ENCODE measurements around the gene ABHD6.
"Not testable (repeated sequence)": the region's sequence is repeated elsewhere in the genome, so short reads cannot be mapped to it uniquely, and the experiment has no call there.

The ABHD6 gene, protein sequence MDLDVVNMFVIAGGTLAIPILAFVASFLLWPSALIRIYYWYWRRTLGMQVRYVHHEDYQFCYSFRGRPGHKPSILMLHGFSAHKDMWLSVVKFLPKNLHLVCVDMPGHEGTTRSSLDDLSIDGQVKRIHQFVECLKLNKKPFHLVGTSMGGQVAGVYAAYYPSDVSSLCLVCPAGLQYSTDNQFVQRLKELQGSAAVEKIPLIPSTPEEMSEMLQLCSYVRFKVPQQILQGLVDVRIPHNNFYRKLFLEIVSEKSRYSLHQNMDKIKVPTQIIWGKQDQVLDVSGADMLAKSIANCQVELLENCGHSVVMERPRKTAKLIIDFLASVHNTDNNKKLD
- 3.0 reads per million, percentile 10 among the genes with 10 or more reads in this experiment for total RNA-seq

DNA sequence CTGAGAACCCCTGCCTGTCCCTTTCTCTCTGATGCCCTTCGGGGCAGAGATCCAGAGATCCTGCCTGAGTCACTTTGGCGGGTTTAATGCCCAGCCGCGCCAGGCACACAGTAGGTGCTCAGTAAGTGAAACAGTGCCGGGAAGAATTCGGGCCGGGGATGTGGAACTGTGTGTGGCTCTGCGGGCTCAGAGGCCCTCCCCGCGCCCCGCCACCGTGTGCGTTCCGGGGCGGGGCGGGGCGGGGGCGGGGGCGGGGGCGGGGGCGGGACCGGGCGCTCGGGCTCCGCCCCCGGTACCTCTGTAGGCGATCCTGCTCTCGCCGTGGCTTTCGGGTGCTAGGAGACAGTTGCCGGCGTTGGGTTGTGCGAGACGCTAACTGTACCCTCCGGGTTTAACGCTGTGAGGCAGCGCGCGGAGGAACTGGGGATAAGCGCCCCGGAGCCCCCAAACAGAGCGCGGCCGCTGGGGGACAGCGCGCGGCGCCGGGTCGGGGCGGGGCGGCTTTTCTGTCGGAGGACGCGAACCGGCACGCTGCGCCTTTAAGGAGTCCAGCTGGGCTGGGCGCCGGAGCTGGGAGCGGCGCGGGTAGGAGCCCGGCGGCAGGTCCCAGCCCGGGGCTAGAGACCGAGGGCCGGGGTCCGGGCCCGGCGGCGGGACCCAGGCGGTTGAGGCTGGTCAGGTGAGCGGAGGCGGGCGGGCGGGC lies at the start of gene ABHD6:
Gene ABHD6 (plus strand): TSS at position 555 of the 703 bp plus-strand sequence. CDS start 18,795 bp downstream, outside the sequence.
- DNase-seq = peak; percentile 74

DNA sequence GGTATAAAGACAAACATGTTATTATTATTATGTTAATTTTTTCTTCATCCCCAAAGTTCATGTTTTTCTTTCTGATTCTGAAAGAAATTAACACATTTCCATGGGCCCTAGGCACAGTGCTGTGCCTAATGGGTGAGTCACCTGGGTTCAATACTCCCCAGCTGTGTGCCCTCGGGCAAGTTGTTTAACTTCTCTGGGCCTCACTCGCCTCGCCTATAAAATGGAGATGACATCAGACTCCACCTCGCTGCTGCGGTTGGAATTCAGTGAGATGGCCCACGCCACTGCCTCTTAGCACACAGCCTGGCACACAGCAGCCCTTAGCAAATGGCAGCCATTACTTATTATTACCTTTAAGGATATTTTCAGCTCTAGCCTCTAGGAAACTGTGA lies 49.4 kb upstream of the ABHD6 start:
- no peak for DNase-seq

DNA sequence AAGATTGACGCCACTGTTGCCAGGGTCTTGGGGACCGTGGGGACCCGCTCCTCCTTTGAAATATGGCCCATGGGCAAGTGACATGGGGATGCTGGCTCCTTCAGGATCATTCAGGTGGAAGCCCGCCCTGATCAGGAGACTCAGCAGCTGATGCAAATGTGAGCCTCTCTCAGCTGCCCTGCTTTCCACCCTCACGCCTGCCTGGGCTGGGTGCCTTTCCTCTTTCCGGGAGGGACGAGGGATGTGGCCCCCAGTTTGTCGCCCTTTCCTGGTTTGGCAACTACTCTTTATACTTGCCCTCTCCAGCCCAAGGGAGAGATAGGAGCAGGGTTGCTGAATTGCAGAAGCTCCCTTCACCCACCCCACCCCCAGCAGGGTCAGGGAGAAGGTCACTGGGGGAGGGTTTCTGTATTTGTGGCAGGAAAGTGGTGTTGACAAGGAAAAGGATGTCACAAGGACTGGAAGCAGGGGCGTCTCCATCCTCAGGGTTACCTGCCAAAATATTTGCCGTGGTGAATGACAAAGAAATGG lies 48.6 kb upstream of the ABHD6 start:
- no peak for DNase-seq

DNA sequence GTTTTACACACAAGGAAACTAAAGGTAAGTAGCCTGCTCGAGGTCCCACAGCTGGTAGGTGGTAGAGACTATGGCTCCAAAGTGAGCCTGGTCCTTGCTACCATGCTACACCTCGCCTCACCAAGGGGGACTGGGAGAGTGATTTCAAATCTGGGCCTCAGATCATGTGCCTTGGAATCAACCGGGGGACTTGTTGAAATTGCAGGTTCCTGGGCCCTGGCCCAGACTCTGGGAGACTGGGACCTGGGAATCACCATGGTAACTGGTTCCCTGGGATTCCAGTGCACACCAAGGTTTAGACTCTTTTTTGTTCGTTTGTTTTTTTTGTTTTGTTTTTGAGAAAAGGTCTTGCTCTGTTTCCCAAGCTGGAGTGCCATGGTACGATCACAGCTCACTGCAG lies 47.9 kb upstream of the ABHD6 start:
- no peak for DNase-seq

DNA sequence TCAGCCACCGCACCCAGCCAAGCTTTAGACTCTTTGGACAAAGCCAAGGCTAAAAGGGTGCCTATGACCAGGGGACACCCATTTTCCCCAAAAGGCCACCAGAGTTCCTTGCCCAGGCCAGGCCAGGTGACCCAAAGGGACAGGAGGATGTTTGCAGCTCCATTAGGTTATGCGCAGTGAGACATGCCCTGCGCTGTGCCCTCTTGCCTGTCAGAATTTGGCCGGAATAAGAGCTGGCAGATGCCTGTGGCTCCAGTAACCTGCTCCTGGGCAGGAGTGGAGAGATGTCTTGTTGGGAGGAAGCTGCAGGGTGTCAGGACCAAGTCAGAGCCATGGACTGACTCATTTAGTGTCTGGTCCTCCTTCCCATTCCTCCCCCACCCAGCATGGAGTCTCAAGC lies 47.3 kb upstream of the ABHD6 start:
- DNase-seq = no peak

DNA sequence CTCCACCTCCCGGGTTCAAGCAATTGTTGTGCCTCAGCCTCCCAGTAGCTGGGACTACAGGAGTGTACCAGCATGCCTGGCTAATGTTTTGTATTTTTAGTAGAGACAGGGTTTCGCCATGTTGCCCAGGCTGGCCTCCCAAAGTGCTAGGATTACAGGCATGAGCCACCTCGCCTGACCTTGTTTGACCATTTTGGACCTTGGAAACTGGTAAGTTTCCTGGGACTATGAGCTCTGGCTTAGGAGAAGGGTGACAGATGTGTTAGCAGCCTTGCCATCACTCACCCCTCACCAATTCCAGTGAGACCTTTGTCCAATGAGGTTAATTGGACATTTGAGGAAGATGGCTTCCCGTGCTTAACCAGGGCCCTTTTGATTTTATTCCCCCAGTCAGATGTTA lies 46.7 kb upstream of the ABHD6 start:
- no peak for DNase-seq

DNA sequence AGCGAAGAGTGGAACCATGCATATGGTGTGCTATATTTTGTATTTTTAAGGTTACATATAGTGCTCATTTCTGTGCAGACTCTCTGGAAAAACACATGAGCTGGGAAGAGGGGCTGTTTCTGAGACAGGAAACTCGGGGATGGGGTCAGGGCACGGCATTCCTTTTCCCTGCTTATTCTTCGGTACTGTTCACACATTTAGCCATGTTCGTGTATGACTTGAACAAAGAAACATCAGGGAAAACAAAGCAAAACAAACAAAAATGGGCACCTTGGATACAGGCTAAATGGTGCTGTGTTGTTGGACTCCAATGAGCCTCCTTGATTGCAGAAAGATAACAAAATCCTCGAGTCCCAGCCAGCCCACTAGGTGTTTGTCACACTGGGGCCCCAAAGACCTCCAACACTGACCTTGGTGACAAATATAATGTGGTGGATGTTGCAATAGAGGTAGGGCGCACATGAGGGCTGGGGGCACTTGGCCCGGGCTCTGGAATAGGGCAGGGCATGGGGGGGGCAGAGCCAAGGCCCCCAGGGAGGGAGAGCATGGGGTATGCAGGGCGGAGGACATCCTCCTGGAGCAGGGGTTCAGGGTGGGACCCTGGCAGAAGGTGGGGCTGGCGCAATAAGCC lies 46.1 kb upstream of the ABHD6 start:
- no peak for DNase-seq

DNA sequence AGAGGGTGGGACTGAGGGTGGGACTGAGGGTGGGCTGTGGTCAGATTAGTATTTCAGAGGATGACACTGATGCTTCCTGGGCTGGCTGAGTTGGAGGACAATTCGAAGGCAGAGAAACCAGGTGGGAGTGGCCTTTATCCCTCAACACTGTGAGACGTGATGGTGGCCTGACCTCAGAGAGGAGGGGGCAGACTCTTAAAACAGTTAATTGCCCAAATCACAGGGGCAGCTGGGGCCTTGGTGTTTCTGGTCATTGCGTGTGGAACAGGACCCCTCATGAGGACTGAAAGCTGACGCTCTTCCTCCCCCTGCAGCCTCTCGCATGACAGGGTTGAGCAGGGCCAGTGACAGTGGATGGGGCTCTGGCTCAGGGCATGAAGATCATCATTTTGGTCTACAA lies 45.5 kb upstream of the ABHD6 start:
- no peak for DNase-seq

DNA sequence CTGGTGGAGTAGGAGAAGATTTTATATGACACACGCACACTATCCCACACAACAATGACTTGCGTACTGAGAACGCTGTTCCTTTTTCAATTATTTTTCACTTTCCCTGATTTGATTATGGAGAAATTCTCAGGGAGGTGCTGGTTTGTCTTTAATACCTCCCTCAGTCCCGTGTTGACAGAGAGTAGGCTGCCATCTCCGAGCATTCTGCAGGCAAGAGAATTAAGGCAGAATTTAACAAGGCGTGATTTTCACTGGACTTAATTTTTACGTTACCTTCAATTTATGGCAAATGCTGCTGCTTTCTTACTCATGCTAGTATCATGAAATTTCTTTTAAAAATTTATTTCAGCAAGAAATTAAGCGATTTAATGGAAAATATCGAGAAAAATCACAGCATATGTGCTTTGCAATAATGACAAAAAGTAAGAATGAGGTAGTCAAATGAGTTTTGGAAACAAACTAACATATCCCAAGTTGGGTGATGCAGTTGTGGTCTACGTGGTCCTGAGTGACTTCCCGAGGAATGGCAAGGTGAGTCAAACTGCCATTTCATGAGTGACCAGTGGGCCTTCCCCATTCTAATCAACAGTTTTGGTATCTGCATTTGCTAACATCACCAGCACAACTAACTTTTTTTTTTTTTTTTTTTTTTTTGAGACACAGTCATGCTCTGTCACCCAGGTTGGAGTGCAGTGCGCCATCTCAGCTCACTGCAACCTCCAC lies 43.7 kb upstream of the ABHD6 start:
- no peak for DNase-seq

DNA sequence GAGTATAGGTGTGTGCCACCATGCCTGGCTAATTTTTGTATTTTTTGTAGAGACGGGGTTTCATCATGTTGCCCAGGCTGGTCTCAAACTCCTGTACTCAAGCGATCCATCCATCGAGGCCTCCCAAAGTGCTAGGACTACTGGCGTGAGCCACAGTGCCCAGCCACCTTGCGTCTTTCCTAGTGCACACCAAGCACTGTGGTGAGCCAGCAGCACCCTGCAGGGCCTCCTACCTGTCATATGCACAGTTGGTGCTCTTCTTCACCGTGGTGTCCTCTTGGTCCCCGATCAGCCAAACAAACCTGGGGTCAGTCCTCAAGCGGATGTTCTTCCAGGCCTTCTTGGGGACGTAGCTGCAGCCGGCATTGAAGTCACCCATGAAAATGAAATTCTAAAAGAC lies 40.0 kb upstream of the ABHD6 start:
- DNase-seq = no peak

DNA sequence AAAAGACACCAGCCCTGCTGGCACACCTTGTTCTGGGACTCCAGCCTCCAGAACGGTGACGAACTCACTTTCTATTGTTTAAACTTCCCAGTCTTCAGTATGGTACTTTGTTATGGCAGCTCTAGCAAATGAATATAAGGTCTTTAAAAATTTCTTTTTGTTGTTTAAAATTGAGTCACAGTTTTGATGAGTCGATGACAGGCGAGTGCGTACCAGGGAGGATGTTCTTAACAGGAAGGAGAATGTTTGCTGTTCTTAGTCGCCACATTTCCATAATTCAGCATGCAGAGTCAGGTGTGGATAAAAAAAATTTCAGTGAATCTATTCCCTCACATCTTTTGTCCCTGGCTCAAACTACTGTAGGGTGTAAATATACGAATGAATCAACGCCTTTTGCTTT lies 39.2 kb upstream of the ABHD6 start:
- DNase-seq = no peak

DNA sequence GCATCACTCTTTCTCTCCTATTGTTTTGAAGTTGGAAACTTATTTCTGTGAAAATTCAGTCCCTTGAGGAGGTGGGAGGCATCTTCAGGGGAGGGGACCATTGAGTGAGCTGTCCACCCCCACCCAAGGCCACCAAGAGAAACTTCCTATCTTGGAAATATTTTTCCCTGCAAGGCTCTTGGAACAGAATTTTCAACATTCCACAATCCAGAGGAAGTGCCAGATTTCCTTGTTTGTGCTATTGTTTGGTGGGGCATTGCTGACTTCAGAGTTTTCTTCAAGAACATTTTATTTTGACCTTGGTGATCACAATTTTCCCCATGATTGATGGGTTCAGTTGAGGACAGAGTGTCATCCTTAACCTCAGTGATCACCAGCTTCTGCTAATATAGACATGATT lies 38.8 kb upstream of the ABHD6 start:
- DNase-seq = no peak

DNA sequence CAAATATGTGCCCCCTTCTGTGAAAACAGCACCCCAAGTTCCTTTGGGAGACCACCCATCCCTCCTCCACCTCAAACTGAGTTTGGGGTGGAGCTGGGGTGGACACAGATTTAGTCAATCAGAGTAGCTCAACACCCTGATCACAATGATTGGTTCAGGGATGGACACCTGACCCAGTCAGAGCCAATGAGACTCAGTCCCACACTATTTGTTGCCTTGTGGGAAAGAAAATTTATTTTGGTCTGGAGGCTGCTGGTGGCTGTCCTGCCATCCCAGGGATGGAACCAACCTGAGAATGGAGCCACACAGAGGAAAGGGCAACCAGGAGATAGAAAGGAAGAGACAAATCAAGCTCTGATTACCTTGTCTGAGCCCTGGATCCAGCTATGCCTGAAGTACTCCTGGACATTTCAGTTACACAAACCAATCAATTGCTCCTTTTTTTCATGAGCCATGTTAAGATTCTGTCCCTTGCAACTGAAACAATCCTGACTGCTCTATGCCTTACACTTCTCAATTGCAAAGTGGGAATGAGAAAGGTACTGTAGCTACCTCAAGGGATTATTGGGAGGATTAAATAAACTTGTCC lies 37.4 kb upstream of the ABHD6 start:
- DNase-seq = no peak

DNA sequence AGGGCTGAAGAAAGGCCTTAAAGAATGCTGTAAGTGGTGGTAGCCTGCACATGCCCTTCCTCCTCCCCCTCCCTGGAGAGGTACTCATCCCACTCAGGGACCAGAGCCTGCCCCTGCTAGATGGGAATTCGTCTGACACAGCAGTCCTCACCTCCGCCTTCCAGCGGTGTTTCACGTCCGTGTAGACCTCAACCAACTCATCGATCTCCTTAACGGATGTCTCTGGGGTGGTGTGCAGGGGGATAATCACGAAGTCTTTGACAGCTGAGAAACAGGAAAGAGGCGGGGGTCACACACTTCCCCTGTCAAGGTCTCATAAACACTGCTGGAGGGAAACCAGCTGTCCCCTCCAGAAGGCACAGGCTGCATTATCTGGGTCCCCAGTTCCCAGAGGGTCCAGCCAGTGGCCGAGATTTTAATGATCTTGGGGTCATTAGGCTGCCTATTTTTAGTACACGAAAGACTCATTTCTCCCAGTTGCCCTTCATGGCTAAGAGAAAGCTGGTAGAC lies 36.7 kb upstream of the ABHD6 start:
- no peak for DNase-seq

DNA sequence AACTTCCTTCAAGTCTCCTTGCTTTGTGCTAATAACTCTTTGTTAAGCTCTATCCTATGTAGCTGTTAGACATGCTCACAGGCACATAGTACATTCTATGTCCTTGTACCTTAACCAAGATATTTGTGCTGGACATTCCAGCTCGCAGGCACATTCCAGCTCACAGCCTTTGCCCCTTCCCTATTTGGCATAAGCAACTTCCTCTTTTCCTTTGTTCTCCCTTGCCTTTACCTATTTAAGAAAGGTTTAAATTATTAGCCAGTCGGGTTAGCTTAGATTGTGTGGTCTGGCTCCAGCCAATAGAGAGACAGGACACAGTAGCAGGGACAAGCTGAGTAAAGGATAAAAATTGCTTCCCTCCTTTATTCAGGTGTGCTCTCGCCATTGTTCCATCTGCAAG lies 36.1 kb upstream of the ABHD6 start:
- not testable (repeated sequence) for DNase-seq

DNA sequence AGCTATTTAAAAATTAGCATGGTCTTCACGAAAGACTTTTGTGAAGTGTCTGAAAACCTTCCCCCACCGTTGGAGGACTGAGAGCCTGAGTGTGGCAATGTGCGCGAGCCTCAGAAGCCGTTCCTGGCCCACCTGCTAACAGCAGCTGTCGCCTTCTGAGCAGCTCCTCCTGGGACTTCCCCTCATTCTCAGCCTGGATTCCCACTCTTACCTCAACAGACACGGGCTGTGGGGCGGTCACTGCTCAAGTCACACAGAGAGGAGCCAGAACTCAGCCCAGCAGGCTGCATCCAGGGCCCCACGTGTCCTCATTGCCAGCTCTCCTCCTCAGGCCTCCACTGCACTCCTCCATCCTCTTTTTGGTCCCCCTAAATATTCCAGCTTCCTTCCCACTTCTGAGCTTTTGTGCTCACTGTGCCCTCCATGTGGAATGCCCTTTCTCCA lies 34.7 kb upstream of the ABHD6 start:
- no peak for DNase-seq

DNA sequence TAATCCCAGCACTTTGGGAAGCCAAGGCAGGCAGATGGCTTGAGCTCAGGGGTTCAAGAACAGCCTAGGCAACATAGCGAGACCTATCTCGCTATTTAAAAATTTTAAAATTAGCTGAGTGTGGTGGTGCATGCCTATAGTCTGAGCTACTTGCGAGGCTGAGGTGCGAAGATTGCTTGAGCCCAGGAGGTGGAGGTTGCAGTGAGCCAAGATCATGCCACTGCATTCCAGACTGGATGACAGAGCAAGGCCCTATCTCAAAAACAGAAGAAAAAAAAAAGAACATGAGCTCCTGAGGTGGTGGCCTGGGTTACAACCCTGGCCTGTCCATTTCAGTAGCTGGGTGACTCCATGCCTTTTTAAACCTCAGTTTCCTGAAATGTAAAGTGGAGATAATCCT lies 34.1 kb upstream of the ABHD6 start:
- DNase-seq = no peak

DNA sequence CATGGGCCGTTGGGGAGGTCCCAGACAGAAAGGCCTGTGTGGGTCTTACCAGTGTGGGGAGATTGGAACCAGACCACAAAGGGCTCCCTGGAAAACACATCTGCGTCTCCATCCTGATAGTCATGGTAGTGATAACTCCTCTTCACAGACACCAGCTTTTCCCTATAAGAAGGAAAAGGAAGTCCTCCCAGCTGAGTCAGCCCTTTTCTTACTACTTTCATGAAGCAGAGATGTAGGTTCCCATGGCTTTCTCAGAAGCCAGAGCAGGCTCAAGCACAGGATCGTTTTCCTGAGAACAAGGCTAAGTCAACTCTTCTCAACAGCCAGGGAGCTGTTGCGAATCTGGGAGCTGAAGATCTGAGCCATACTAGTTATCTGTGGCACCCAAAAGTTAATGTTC lies 32.9 kb upstream of the ABHD6 start:
- no peak for DNase-seq

DNA sequence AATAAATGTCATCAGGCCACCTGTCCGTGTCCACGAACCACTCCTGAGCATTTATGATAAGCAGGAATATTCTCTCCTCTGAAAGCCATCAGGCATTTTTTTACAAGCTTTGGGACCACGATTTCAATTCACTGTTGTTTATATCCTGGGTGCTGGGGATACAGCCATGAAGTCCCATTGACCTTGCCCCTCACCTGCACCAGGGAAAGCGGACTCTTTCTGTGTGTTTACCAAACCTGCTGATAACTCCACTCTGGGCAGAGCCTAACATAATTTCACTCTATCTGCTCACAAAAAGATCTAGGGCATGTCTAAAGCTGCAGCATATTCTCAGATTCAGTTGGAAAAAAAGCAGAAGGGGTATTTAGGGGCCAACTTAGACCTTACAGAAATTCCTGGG lies 31.6 kb upstream of the ABHD6 start:
- no peak for DNase-seq

DNA sequence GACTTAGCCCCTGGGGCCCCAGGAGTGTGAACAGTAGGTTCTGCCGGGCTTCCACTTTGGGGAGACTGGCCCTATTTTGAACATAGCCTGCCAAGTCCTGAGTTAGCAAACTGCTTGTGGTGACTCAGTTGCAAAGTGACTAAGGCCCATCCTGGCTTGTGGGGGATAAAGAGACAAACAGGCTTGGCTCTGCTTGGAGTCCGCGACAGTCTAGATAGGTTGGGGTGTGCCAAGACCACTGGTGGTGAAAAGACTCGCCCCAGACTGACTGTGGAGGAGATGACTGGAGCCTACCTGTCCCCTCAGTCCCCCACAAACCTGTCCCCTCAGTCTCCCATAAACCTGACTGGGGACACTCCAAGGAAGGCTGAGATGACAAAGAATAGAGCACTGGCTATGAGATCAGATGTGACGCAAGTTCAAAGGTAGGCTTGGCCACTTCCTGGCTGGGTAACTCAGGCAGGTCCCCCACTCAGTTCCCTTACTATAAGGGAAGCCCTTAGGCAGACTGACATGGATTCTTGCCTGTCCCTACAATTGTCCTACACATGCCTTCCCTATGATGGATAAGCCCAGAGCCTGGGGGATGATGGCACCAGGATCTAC lies 31.1 kb upstream of the ABHD6 start:
- no peak for DNase-seq

DNA sequence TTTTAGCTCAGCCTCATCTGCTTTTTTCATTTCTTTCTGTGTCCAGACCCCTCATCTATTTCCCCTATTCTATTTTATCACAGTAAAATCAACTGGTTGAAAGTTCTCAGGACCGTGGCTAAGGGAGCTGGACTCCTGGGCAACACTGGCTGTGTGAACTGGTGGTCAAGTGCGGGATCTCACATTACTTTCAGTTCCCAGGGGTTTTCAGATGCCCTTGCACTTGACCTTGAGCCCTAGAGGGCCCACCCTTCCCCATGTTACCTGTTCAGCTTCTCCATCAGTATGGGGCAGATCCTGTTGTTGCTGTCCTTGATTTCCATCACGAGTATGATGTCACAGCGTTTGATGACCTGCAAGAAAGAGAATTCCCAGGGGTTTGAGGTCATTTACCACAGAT lies 29.6 kb upstream of the ABHD6 start:
- no peak for DNase-seq

DNA sequence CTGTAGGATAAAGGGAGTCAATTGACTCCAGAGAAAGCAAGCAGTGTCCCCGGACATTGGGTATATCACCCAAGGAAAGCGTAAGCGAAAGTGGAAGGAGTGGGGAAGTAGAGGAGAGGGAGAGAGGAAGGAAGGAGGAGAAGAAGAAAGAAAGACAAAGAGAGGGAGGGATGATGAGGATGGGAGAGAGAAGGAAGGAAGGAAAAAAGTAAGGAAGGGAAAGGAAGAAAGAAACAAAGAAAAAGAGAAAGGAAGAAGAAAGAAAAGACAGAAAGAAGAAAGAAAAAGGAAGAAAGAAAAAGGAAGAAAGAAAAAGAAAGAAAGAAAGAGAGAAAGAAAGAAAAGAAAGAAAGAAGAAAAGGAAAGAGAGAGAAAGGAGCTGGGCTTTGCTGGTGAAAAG lies 27.7 kb upstream of the ABHD6 start:
- DNase-seq = no peak

Data from effector CD4-positive, alpha-beta T cell (primary cell).